CD4-positive, alpha-beta T cell (primary cell): ENCODE measurements around the gene POFUT1. TPM values are rescaled to one million over a fixed set of nuclear protein-coding genes. Genes with fewer than 3 reads are reported as not detected.

ENCODE experiments used
- ATAC-seq: fragments of 200-7000 bp; cut with Tn5 transposase; one replicate; pipeline ENCODE4 v1.10.0; 2022; ENCODE audit warnings: mild to moderate bottlenecking; ENCODE audit not compliant: poor library complexity
- CTCF ChIA-PET: fragments of 350-600 bp; sonication (Branson Sonifier 250); formaldehyde crosslinking; loops from one replicate; lab custom pipeline; 2021; ENCODE audit warnings: antibody characterized with exemption, inconsistent platforms; lab: Charles Lee
- POLR2A ChIA-PET: fragments of 350-600 bp; sonication (Branson Sonifier 250); formaldehyde crosslinking; loops from one replicate; lab custom pipeline; 2021; ENCODE audit warnings: antibody characterized with exemption, inconsistent platforms; lab: Charles Lee
- DNase-seq, 14 experiments: peaks; one replicate each; pipeline ENCODE4 v3.0.0-alpha.2; 2013 to 2020; ENCODE audit warnings: mixed read lengths in 2 of 14
- H3K27ac ChIP-seq, 2 donors: one replicate each; pipeline versions ENCODE4 v1.5.1 to v1.7.0; 2013; ENCODE audit warnings: low read length in 2 of 2, low read depth in 1 of 2, mild to moderate bottlenecking in 1 of 2
- H3K27me3 ChIP-seq, 2 experiments: 1 replicate in 1 of 2; 2 replicates in 1 of 2; pipeline versions ENCODE4 v1.6.1 to v1.7.0; 2013; ENCODE audit warnings: low read length in 2 of 2, control low read depth in 1 of 2, mild to moderate bottlenecking in 1 of 2, moderate library complexity in 1 of 2; ENCODE audit not compliant: insufficient read depth in 2 of 2, control insufficient read depth in 1 of 2
- H3K36me3 ChIP-seq: one replicate; pipeline ENCODE4 v1.6.1; 2013; ENCODE audit warnings: low read length, control low read depth; ENCODE audit not compliant: insufficient read depth
- H3K4me1 ChIP-seq: one replicate; pipeline ENCODE4 v1.6.1; 2013; ENCODE audit warnings: low read length, control low read depth; ENCODE audit not compliant: insufficient read depth
- H3K4me3 ChIP-seq: one replicate; pipeline ENCODE4 v1.5.1; 2013; ENCODE audit warnings: mild to moderate bottlenecking, low read length, moderate library complexity
- H3K9me3 ChIP-seq, 2 experiments: 1 replicate in 1 of 2; 2 replicates in 1 of 2; pipeline versions ENCODE4 v1.6.1 to v1.7.0; 2013; ENCODE audit warnings: low read length in 2 of 2, mild to moderate bottlenecking in 2 of 2, control low read depth in 1 of 2, moderate library complexity in 1 of 2; ENCODE audit not compliant: control insufficient read depth in 1 of 2, insufficient read depth in 1 of 2
- H3K27ac Mint-ChIP-seq: one replicate; pipeline ENCODE4 v1.8.0; 2020; ENCODE audit warnings: mixed read lengths
- H3K27me3 Mint-ChIP-seq: one replicate; pipeline ENCODE4 v1.8.0; 2021; ENCODE audit warnings: mixed read lengths
- H3K36me3 Mint-ChIP-seq: one replicate; pipeline ENCODE4 v1.8.0; 2021; ENCODE audit warnings: low read depth, mixed read lengths
- H3K4me1 Mint-ChIP-seq: one replicate; pipeline ENCODE4 v1.8.0; 2021; ENCODE audit warnings: low read depth, mixed read lengths
- H3K4me3 Mint-ChIP-seq: one replicate; pipeline ENCODE4 v1.8.0; 2020; ENCODE audit warnings: mild to moderate bottlenecking, mixed read lengths
- H3K9me3 Mint-ChIP-seq: one replicate; pipeline ENCODE4 v1.8.0; 2020; ENCODE audit warnings: mixed read lengths
- intact Hi-C, 2 experiments: fragments of 100-400 bp; cut with DNase I in 1 of 2; cut with micrococcal nuclease in 1 of 2; formaldehyde crosslinking; loops; one replicate each; pipeline versions ENCODE4 v1.15.1 to v1.9.0; 2023 to 2025; cut with DNase I, micrococcal nuclease
- total RNA-seq, 174 experiments: library from RNA in 2 of 174; stranded (reverse) in 2 of 174; gene quantifications; one replicate each; pipeline ENCODE4 v1.2.3 and lab custom pipeline; 2021 to 2026
- TF ChIP-seq, protein P1 (sequence below): fragments of 200-600 bp; IDR thresholded peaks from one replicate; pipeline ENCODE4 v1.8.0; 2022; ENCODE audit warnings: antibody characterized with exemption, mild to moderate bottlenecking

Gene POFUT1
- total RNA-seq, 2 experiments from 2014 or later: 7.5 to 8.8 TPM

DNA sequence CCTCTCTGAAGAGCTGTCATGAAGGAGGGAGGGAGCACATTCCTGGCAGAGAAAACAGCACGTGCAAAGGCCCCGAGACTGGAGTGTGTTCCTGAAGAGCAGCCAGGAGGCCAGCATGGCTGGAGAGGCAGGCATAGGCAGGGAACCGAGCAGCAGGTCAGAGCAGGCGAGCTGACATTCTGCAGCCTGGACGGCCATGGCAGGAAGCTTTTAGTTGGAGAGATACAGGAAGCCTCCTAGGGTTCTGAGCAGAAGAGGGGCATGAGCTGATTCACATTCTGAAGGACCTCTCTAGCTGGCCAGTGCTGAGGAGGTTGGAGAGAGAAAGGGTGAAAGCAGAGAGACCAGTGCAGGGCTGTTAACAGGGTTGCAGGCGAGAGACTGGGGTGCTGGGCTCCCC, 29.7 kb downstream of the POFUT1 start:
- H3K4me3 Mint-ChIP-seq: no peak overlapping the region
- Histone ChIP-seq H3K27ac (no peak overlapping the region), H3K4me1 (peaks cover 12% of the 10 kb centered on the region), H3K9me3 (no peaks in the 10 kb centered on the region), H3K4me3 (no peak overlapping the region), H3K27me3 (no peaks in the 10 kb centered on the region), H3K36me3 (peaks cover 33% of the 10 kb centered on the region)
- no peaks in the 10 kb centered on the region for H3K9me3 Mint-ChIP-seq
- H3K27me3 Mint-ChIP-seq: no peaks in the 10 kb centered on the region
- peaks cover 41% of the 10 kb centered on the region for H3K36me3 Mint-ChIP-seq
- TF ChIP-seq, protein P1, sequence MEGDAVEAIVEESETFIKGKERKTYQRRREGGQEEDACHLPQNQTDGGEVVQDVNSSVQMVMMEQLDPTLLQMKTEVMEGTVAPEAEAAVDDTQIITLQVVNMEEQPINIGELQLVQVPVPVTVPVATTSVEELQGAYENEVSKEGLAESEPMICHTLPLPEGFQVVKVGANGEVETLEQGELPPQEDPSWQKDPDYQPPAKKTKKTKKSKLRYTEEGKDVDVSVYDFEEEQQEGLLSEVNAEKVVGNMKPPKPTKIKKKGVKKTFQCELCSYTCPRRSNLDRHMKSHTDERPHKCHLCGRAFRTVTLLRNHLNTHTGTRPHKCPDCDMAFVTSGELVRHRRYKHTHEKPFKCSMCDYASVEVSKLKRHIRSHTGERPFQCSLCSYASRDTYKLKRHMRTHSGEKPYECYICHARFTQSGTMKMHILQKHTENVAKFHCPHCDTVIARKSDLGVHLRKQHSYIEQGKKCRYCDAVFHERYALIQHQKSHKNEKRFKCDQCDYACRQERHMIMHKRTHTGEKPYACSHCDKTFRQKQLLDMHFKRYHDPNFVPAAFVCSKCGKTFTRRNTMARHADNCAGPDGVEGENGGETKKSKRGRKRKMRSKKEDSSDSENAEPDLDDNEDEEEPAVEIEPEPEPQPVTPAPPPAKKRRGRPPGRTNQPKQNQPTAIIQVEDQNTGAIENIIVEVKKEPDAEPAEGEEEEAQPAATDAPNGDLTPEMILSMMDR: no peak
- no peak for DNase-seq
- ChIA-PET POLR2A (no interaction called here), CTCF (no interaction called here)
- no peak overlapping the region for H3K27ac Mint-ChIP-seq
- ATAC-seq: no peak
- H3K4me1 Mint-ChIP-seq: peaks cover 11% of the 10 kb centered on the region
- intact Hi-C loops: loop anchor here in 1 of 2 experiments (10.0 kb wide), 1 partner anchor 417 kb away; no protein-coding TSS in a partner anchor

DNA sequence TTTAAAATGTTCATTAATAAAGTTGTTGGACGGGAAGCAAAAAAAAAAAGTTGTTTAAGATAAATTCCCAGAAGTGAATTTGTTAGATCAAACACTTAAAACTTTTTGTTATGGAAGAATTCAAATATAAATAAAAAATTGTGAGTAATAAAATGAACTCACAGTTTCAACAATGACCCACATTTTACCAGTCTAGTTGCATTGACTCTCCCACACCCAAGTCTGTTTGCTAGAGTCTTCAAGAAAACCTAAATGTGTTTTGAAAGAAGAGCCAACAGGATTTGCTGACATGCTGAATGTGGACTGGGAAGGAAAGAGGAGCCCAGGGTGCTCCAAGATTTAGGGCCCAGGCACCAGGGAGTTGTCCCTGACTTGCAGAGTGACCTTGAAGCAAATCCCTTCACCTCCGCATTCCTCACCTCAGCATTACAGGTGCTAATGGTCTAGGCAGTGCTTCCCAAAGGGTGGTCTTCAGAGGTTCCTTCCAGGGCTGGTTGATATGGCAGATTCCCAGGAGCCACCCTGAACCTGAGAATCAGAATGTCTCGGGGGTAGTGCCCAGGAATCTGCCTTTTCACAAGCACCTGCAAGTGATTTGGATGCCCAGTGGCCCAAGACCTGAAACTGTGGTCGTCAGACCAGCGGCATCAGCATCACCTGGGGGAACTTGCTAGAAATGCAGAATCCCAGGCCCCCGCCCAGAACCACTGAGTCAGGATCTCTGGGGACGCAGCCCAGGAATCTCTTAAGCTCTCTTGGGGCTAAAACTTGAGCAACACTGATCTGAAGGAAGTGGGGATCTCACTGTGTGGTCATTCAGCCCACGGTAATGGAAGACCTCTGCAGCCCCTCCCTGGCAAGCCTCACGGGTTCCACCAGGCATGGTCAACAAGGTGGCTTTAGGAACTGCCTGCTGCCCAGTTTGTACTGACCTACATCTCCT, 31.1 kb downstream of the POFUT1 start:
- Mint-ChIP-seq H3K27ac (no peak overlapping the region), H3K9me3 (no peaks in the 10 kb centered on the region), H3K4me1 (no peaks in the 10 kb centered on the region), H3K36me3 (peaks cover 30% of the 10 kb centered on the region), H3K27me3 (no peaks in the 10 kb centered on the region), H3K4me3 (no peak overlapping the region)
- intact Hi-C loops: loop anchor here in 1 of 2 experiments (10.0 kb wide), 1 partner anchor 416 kb away; no protein-coding TSS in a partner anchor
- Histone ChIP-seq H3K27ac (no peak overlapping the region), H3K9me3 (no peaks in the 10 kb centered on the region), H3K36me3 (peaks cover 24% of the 10 kb centered on the region), H3K4me1 (no peaks in the 10 kb centered on the region), H3K4me3 (no peak overlapping the region), H3K27me3 (no peaks in the 10 kb centered on the region)
- ChIA-PET CTCF (no interaction called here), POLR2A (no interaction called here)
- TF ChIP-seq, protein P1: no peak
- ATAC-seq (no peak), DNase-seq (no peak)

DNA sequence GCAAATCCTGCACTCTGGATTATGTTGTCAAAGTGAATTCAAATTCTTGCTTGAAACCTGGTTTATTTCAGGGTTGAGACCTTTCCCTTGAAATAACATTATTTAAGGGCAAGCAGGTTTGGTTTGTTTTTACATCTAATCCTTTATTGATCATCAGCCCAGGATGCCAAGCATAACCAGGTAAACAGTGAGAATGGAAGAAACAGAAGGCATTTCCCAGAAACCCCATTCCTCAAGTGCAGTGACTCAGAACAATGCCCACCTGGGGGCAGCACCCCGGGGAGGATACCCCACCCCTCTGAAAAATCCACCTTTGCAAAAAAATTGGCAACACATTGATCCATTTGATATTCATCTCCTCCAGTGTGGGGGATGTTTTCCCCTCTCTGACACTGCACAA, 32.5 kb downstream of the POFUT1 start:
- intact Hi-C loops: no loop called here
- Histone ChIP-seq H3K27ac (no peak overlapping the region), H3K27me3 (no peaks in the 10 kb centered on the region), H3K36me3 (peaks cover 11% of the 10 kb centered on the region), H3K4me1 (no peaks in the 10 kb centered on the region), H3K9me3 (no peaks in the 10 kb centered on the region), H3K4me3 (no peak overlapping the region)
- Mint-ChIP-seq H3K27ac (no peak overlapping the region), H3K4me3 (no peak overlapping the region), H3K9me3 (no peaks in the 10 kb centered on the region), H3K4me1 (no peaks in the 10 kb centered on the region), H3K36me3 (peaks cover 16% of the 10 kb centered on the region), H3K27me3 (no peaks in the 10 kb centered on the region)
- ATAC-seq (no peak), DNase-seq (no peak)
- POLR2A ChIA-PET: no interaction called here
- TF ChIP-seq, protein P1: no peak
- CTCF ChIA-PET: no interaction called here
